ENCODE data around the gene NSUN2. TPM values are rescaled to one million over a fixed set of nuclear protein-coding genes. Genes with fewer than 3 reads are reported as not detected.

Gene NSUN2
- total RNA-seq, 2 experiments from 2014 or later = 48.3 to 50.8 TPM

- peaks cover 92% of the 10 kb centered on the region for H3K36me3 ChIP-seq (ENCODE audit: insufficient read depth, low read length)
- H3K4me3 ChIP-seq (ENCODE audit: low read length) = no peak overlapping the region
- H3K9me3 ChIP-seq (ENCODE audit: control insufficient read depth in 1 of 2, insufficient read depth in 1 of 2, low read length in 2 of 2) = no peaks in the 10 kb centered on the region
- H3K27ac ChIP-seq (ENCODE audit: low read depth in 1 of 2, low read length in 2 of 2) = no peak overlapping the region
- CTCF ChIA-PET = no interaction called here
- H3K36me3 Mint-ChIP-seq (ENCODE audit: low read depth) = peaks cover 99% of the 10 kb centered on the region
- intact Hi-C loops (cut with DNase I, micrococcal nuclease) = no loop called here
- ATAC-seq (ENCODE audit: poor library complexity) = no peak
- no peaks in the 10 kb centered on the region for H3K27me3 Mint-ChIP-seq
- no peak for TF ChIP-seq CTCF (IDR thresholded peaks at IDR 0.05)
- H3K9me3 Mint-ChIP-seq = no peaks in the 10 kb centered on the region
- no peaks in the 10 kb centered on the region for H3K27me3 ChIP-seq (ENCODE audit: control insufficient read depth in 1 of 2, insufficient read depth in 2 of 2, low read length in 2 of 2)
- H3K4me1 Mint-ChIP-seq (ENCODE audit: low read depth) = no peaks in the 10 kb centered on the region
- POLR2A ChIA-PET = no interaction called here
- H3K4me3 Mint-ChIP-seq = no peak overlapping the region
- H3K4me1 ChIP-seq (ENCODE audit: insufficient read depth, low read length) = no peaks in the 10 kb centered on the region
- no peak overlapping the region for H3K27ac Mint-ChIP-seq
- DNase-seq = no peak
Observed at GRCh38 chr5:6601816-6602215, 31.0 kb downstream of the NSUN2 start.

- CTCF ChIA-PET = no interaction called here
- POLR2A ChIA-PET = no interaction called here
- Mint-ChIP-seq H3K27ac (no peak overlapping the region), H3K4me3 (no peak overlapping the region), H3K9me3 (no peaks in the 10 kb centered on the region), H3K27me3 (no peaks in the 10 kb centered on the region), H3K36me3 (ENCODE audit: low read depth) (peaks cover 99% of the 10 kb centered on the region), H3K4me1 (ENCODE audit: low read depth) (no peaks in the 10 kb centered on the region)
- ATAC-seq (ENCODE audit: poor library complexity) (no peak), DNase-seq (no peak)
- H3K27ac ChIP-seq (ENCODE audit: low read depth in 1 of 2, low read length in 2 of 2) = no peak overlapping the region
- no peaks in the 10 kb centered on the region for H3K27me3 ChIP-seq (ENCODE audit: control insufficient read depth in 1 of 2, insufficient read depth in 2 of 2, low read length in 2 of 2)
- TF ChIP-seq CTCF (IDR thresholded peaks at IDR 0.05) = no peak
- intact Hi-C loops (cut with DNase I, micrococcal nuclease) = no loop called here
- no peaks in the 10 kb centered on the region for H3K4me1 ChIP-seq (ENCODE audit: insufficient read depth, low read length)
- no peak overlapping the region for H3K4me3 ChIP-seq (ENCODE audit: low read length)
- H3K36me3 ChIP-seq (ENCODE audit: insufficient read depth, low read length) = peaks cover 93% of the 10 kb centered on the region
- no peaks in the 10 kb centered on the region for H3K9me3 ChIP-seq (ENCODE audit: control insufficient read depth in 1 of 2, insufficient read depth in 1 of 2, low read length in 2 of 2)
Observed at GRCh38 chr5:6601271-6601670, 31.6 kb downstream of the NSUN2 start.

GRCh38 chr5:6599739-6600138 lies 33.1 kb downstream of the NSUN2 start:
- Histone ChIP-seq H3K36me3 (ENCODE audit: insufficient read depth, low read length) (peaks cover 81% of the 10 kb centered on the region), H3K27ac (ENCODE audit: low read depth in 1 of 2, low read length in 2 of 2) (no peak overlapping the region), H3K4me1 (ENCODE audit: insufficient read depth, low read length) (no peaks in the 10 kb centered on the region), H3K4me3 (ENCODE audit: low read length) (no peak overlapping the region), H3K9me3 (ENCODE audit: control insufficient read depth in 1 of 2, insufficient read depth in 1 of 2, low read length in 2 of 2) (no peaks in the 10 kb centered on the region), H3K27me3 (ENCODE audit: control insufficient read depth in 1 of 2, insufficient read depth in 2 of 2, low read length in 2 of 2) (no peaks in the 10 kb centered on the region)
- Mint-ChIP-seq H3K4me3 (no peak overlapping the region), H3K27ac (no peak overlapping the region), H3K36me3 (ENCODE audit: low read depth) (peaks cover 90% of the 10 kb centered on the region), H3K9me3 (no peaks in the 10 kb centered on the region), H3K4me1 (ENCODE audit: low read depth) (no peaks in the 10 kb centered on the region), H3K27me3 (no peaks in the 10 kb centered on the region)
- DNase-seq = no peak
- CTCF ChIA-PET = no interaction called here
- intact Hi-C loops (cut with DNase I, micrococcal nuclease) = no loop called here
- TF ChIP-seq CTCF (IDR thresholded peaks at IDR 0.05) = no peak
- POLR2A ChIA-PET = interaction anchor here (0.7 kb wide), 1 partner anchor 12 kb away, joined by 3 read pairs; no protein-coding TSS in a partner anchor
- no peak for ATAC-seq (ENCODE audit: poor library complexity)

All from CD4-positive, alpha-beta T cell (primary cell).